ENCODE data around the gene MNAT1. TPM values are rescaled to one million over a fixed set of nuclear protein-coding genes. Genes with fewer than 3 reads are reported as not detected.

MNAT1 gene
- total and polyA plus RNA-seq, 9 of the 15 experiments (the other 6 are each of a cell fraction or from before 2014, with no cell fraction given) = 37.8 to 83.3 (median 60.4) TPM

- TF ChIP-seq USF2 (CRISPR knock-in tag; IDR thresholded peaks at IDR 0.05) (no peak), TGIF2 (CRISPR knock-in tag; IDR thresholded peaks at IDR 0.05) (no peak), LARP7 (IDR thresholded peaks at IDR 0.05) (no peak), HOXB6 (CRISPR knock-in tag; IDR thresholded peaks at IDR 0.05; ENCODE audit: borderline replicate concordance) (no peak), RAD21 (CRISPR knock-in tag; conservative IDR thresholded peaks at IDR 0.05 in 1 of 2, IDR thresholded peaks at IDR 0.05 in 1 of 2) (no peak), PHF21A (IDR thresholded peaks at IDR 0.05; ENCODE audit: borderline replicate concordance, low read depth) (no peak), RCOR1 (IDR thresholded peaks at IDR 0.05; ENCODE audit: borderline replicate concordance in 1 of 2, low read depth in 2 of 2, low read length in 2 of 2) (no peak), ZNF75A (CRISPR knock-in tag; IDR thresholded peaks at IDR 0.05) (no peak), MEF2D (tag; conservative IDR thresholded peaks at IDR 0.05; ENCODE audit: low read depth) (no peak), ZNF165 (CRISPR knock-in tag; IDR thresholded peaks at IDR 0.05; ENCODE audit: borderline replicate concordance) (no peak), KLF16 (IDR thresholded peaks at IDR 0.05) (no peak), ATF7 (IDR thresholded peaks at IDR 0.05) (peak; percentile 98), TFAP4 (CRISPR knock-in tag; IDR thresholded peaks at IDR 0.05; ENCODE audit: borderline replicate concordance) (peak; percentile 97), ZNF655 (CRISPR knock-in tag; IDR thresholded peaks at IDR 0.05) (no peak), KAT7 (CRISPR knock-in tag; IDR thresholded peaks at IDR 0.05; ENCODE audit: borderline replicate concordance) (peak; percentile 95), YY1 (IDR thresholded peaks at IDR 0.05; ENCODE audit: borderline replicate concordance in 1 of 3, control insufficient read depth in 1 of 3, extremely low read depth in 1 of 3, insufficient read depth in 3 of 3, insufficient read length in 1 of 3, insufficient replicate concordance in 2 of 3, low read depth in 1 of 3, low read length in 2 of 3) (peak in 2 of 3 experiments; percentile 13 to 63), ZNF592 (IDR thresholded peaks at IDR 0.05) (0 out of 2 replicates have a peak, but pooled peaks have one; percentile 4), ZNF57 (CRISPR knock-in tag; IDR thresholded peaks at IDR 0.05) (no peak), MAFG (tag; conservative IDR thresholded peaks at IDR 0.05) (no peak)
Measured at GRCh38 chr14:60980811-60981632, 246.5 kb downstream of the MNAT1 start, which contains the start of the genes SLC38A6 and TRMT5 (continued).

All from K562 (cell line).